Measurements from ENCODE around the gene PHC2.

Gene PHC2

GRCh38 chr1:33357099-33357498 is 73.8 kb downstream of the PHC2 start:
- DNase-seq (ENCODE audit: insufficient read length, low spot score) (no peak), FAIRE-seq (no peak)

- FAIRE-seq = no peak
Measured at GRCh38 chr1:33354707-33355316, 76.1 kb downstream of the PHC2 start.

GRCh38 chr1:33353531-33353930 is 77.4 kb downstream of the PHC2 start:
- DNase-seq (ENCODE audit: insufficient read length, low spot score) (no peak), FAIRE-seq (no peak)

More at GRCh38 chr1:33354707-33355316, 76.1 kb downstream of the PHC2 start:
- no peak for DNase-seq (ENCODE audit: insufficient read length, low spot score)

- no peak for FAIRE-seq
- DNase-seq (ENCODE audit: insufficient read length, low spot score) = no peak
Measured at GRCh38 chr1:33351281-33351660, 79.6 kb downstream of the PHC2 start.

- no peak for DNase-seq (ENCODE audit: insufficient read length, low spot score)
- FAIRE-seq = no peak
Measured at GRCh38 chr1:33350611-33351280, 80.1 kb downstream of the PHC2 start.

- FAIRE-seq (no peak), DNase-seq (ENCODE audit: insufficient read length, low spot score) (peak; percentile 85)
Measured at GRCh38 chr1:33349778-33350610, 80.9 kb downstream of the PHC2 start.

- no peak for DNase-seq (ENCODE audit: insufficient read length, low spot score)
- no peak for FAIRE-seq
Measured at GRCh38 chr1:33349081-33349759, 81.7 kb downstream of the PHC2 start.

- no peak for DNase-seq (ENCODE audit: insufficient read length, low spot score)
- FAIRE-seq = no peak
Measured at GRCh38 chr1:33348676-33349080, 82.2 kb downstream of the PHC2 start.

- DNase-seq (ENCODE audit: insufficient read length, low spot score) (no peak), FAIRE-seq (no peak)
Measured at GRCh38 chr1:33348194-33348593, 82.7 kb downstream of the PHC2 start.

- DNase-seq (ENCODE audit: insufficient read length, low spot score) (no peak), FAIRE-seq (no peak)
Measured at GRCh38 chr1:33347650-33347992, 83.3 kb downstream of the PHC2 start.

- peak; percentile 55 for FAIRE-seq
- DNase-seq (ENCODE audit: insufficient read length, low spot score) = peak; percentile 64
Measured at GRCh38 chr1:33346927-33347649, 83.8 kb downstream of the PHC2 start.

GRCh38 chr1:33346533-33346926 is 84.4 kb downstream of the PHC2 start:
- DNase-seq (ENCODE audit: insufficient read length, low spot score) (no peak), FAIRE-seq (no peak)

GRCh38 chr1:33344896-33345560 is 85.9 kb downstream of the PHC2 start:
- no peak for DNase-seq (ENCODE audit: insufficient read length, low spot score)
- FAIRE-seq = no peak

- no peak for DNase-seq (ENCODE audit: insufficient read length, low spot score)
- FAIRE-seq = no peak
Measured at GRCh38 chr1:33343539-33343938, 87.4 kb downstream of the PHC2 start.

GRCh38 chr1:33342041-33342723 is 88.7 kb downstream of the PHC2 start:
- peak; percentile 54 for DNase-seq (ENCODE audit: insufficient read length, low spot score)

GRCh38 chr1:33341190-33341589 is 89.7 kb downstream of the PHC2 start:
- DNase-seq (ENCODE audit: insufficient read length, low spot score) (no peak), FAIRE-seq (no peak)

More at GRCh38 chr1:33342041-33342723, 88.7 kb downstream of the PHC2 start:
- no peak for FAIRE-seq

- FAIRE-seq (no peak), DNase-seq (ENCODE audit: insufficient read length, low spot score) (no peak)
Measured at GRCh38 chr1:33339413-33339812, 91.5 kb downstream of the PHC2 start.

GRCh38 chr1:33338440-33339211 is 92.3 kb downstream of the PHC2 start:
- no peak for DNase-seq (ENCODE audit: insufficient read length, low spot score)
- no peak for FAIRE-seq

GRCh38 chr1:33338048-33338439 is 92.9 kb downstream of the PHC2 start:
- DNase-seq (ENCODE audit: insufficient read length, low spot score) (no peak), FAIRE-seq (no peak)

Measured in HTR-8/SVneo (cell line).